Lung (tissue), 12 donors: ENCODE data around the gene INHBC. TPM values are rescaled to one million over a fixed set of nuclear protein-coding genes. Genes with fewer than 3 reads are reported as not detected.

Experiments used
- ATAC-seq: fragments of 200-7000 bp; cut with Tn5 transposase; one replicate; pipeline ENCODE4 v1.9.1; 2020; ENCODE audit warnings: moderate number of reproducible peaks; ENCODE audit not compliant: insufficient read depth, low FRiP score
- DNase-seq, 3 donors: peaks; one replicate each; pipeline ENCODE4 v3.0.0-alpha.2; 2013 to 2017
- H3K27ac ChIP-seq, 2 donors: one replicate each; pipeline ENCODE4 v1.5.1; 2013; ENCODE audit warnings: mild to moderate bottlenecking in 2 of 2, moderate library complexity in 2 of 2, control low read depth in 1 of 2, inconsistent platforms in 1 of 2, low read depth in 1 of 2, low read length in 1 of 2
- H3K27me3 ChIP-seq, 3 donors: one replicate each; pipeline ENCODE4 v1.5.1; 2013; ENCODE audit warnings: low read length in 2 of 3; ENCODE audit not compliant: control insufficient read depth in 3 of 3, insufficient read depth in 3 of 3
- H3K36me3 ChIP-seq, 4 donors: one replicate each; pipeline ENCODE4 v1.5.1; 2013; ENCODE audit warnings: low read length in 4 of 4, mild to moderate bottlenecking in 1 of 4, moderate library complexity in 1 of 4; ENCODE audit not compliant: control insufficient read depth in 4 of 4, insufficient read depth in 4 of 4
- H3K4me1 ChIP-seq, 5 donors: one replicate each; pipeline ENCODE4 v1.5.1; 2013; ENCODE audit warnings: low read length in 5 of 5, mild to moderate bottlenecking in 2 of 5, moderate library complexity in 1 of 5; ENCODE audit not compliant: control insufficient read depth in 5 of 5, insufficient read depth in 5 of 5
- H3K4me3 ChIP-seq: one replicate; pipeline ENCODE4 v1.5.1; 2013; ENCODE audit warnings: mild to moderate bottlenecking, control low read depth, moderate library complexity
- H3K9ac ChIP-seq, 2 donors: one replicate each; pipeline ENCODE4 v1.5.1; 2013; ENCODE audit warnings: low read length in 2 of 2, control low read depth in 1 of 2; ENCODE audit not compliant: insufficient read depth in 1 of 2
- H3K9me3 ChIP-seq, 4 donors: one replicate each; pipeline ENCODE4 v1.5.1; 2013; ENCODE audit warnings: low read length in 3 of 4, mild to moderate bottlenecking in 1 of 4, moderate library complexity in 1 of 4; ENCODE audit not compliant: control insufficient read depth in 4 of 4, insufficient read depth in 3 of 4
- CTCF ChIP-seq: IDR thresholded peaks from 2 replicates; pipeline ENCODE4 v1.5.1; 2012; ENCODE audit warnings: mild to moderate bottlenecking; ENCODE audit errors: control extremely low read depth, extremely low read depth
- WGBS, 2 donors: extraction: QIAGEN DNeasy Blood & Tissue Kit; methylation state at CpG; one replicate each; pipeline ENCODE4 v1.1.7; 2013; 5-methylcytosine and 5-hydroxymethylcytosine counted together
- polyA plus RNA-seq, 2 donors: library from polyadenylated mRNA; stranded (reverse); fragments of 200-250 nt; gene quantifications; one replicate each; pipeline ENCODE4 v1.2.1, GENCODE V29; 2013
- total RNA-seq, 2 donors: library from RNA; depleted of rRNA in 1 of 2; stranded (reverse); fragments of >200 nt in 1 of 2; gene quantifications; one replicate each; pipeline ENCODE4 v1.2.1, GENCODE V29; 2014 to 2021
- donor health status: control.
- donor health status: control.
- donor health status: Bipolar disorder and iron deficiency.
- donor health status: healthy.
- donor health status: DM: yes; HTN: yes; CAD: no.

INHBC gene
- total and polyA plus RNA-seq, 4 donors = 0.02 TPM; not detected in 3

- DNase-seq = no peak
- TF ChIP-seq CTCF = no peak
- WGBS, 2 donors = 25 to 28% methylated on average over 5 of the region's 5 CpGs
- Histone ChIP-seq H3K4me3 (no peak overlapping the region), H3K27me3 (peaks cover 0 to 10% (median 0%) of the 10 kb centered on the region in 3 donors), H3K9ac (no peak overlapping the region), H3K27ac (no peak overlapping the region), H3K9me3 (no peaks in the 10 kb centered on the region), H3K36me3 (peaks cover 0 to 24% (median 11%) of the 10 kb centered on the region in 4 donors), H3K4me1 (peaks cover 0 to 15% (median 6%) of the 10 kb centered on the region in 5 donors)
- ATAC-seq = no peak
Observed at GRCh38 chr12:57462912-57463253, 28.3 kb downstream of the INHBC start.

- Histone ChIP-seq H3K4me3 (no peak overlapping the region), H3K9ac (no peak overlapping the region), H3K27me3 (peaks cover 0 to 10% (median 0%) of the 10 kb centered on the region in 3 donors), H3K36me3 (peaks cover 0 to 32% (median 14%) of the 10 kb centered on the region in 4 donors), H3K4me1 (peaks cover 0 to 8% (median 4%) of the 10 kb centered on the region in 5 donors), H3K27ac (no peak overlapping the region), H3K9me3 (no peaks in the 10 kb centered on the region)
- TF ChIP-seq CTCF = no peak
- no peak for ATAC-seq
- DNase-seq = no peak
- 93 to 94% methylated on average over 12 of the region's 12 CpGs for WGBS, 2 donors
Observed at GRCh38 chr12:57464569-57464968, 30.0 kb downstream of the INHBC start.

- peaks cover 0 to 10% (median 0%) of the 10 kb centered on the region in 3 donors for H3K27me3 ChIP-seq
Observed at GRCh38 chr12:57465030-57465746, 30.6 kb downstream of the INHBC start.

More at GRCh38 chr12:57465030-57465746, 30.6 kb downstream of the INHBC start:
- H3K36me3 ChIP-seq = peaks cover 0 to 35% (median 16%) of the 10 kb centered on the region in 4 donors
- TF ChIP-seq CTCF = no peak
- ATAC-seq (no peak), DNase-seq (no peak)
- no peaks in the 10 kb centered on the region for H3K9me3 ChIP-seq
- H3K9ac ChIP-seq = no peak overlapping the region
- 79 to 80% methylated on average over 6 of the region's 6 CpGs for WGBS, 2 donors
- peaks cover 0 to 8% (median 4%) of the 10 kb centered on the region in 5 donors for H3K4me1 ChIP-seq
- H3K4me3 ChIP-seq = no peak overlapping the region
- H3K27ac ChIP-seq = no peak overlapping the region
